BJ (cell line): ENCODE results near the gene KRTAP10-4. TPM values are rescaled to one million over a fixed set of nuclear protein-coding genes. Genes with fewer than 3 reads are reported as not detected.

ENCODE experiments used
- CTCF ChIA-PET: fragments of 350-600 bp; formaldehyde crosslinking; extraction: SDS; loops from one replicate; lab custom pipeline; 2021; ENCODE audit warnings: antibody characterized with exemption, inconsistent platforms; lab: Yijun Ruan, JAX
- POLR2A ChIA-PET: fragments of 300-600 bp; sonication (Branson Sonifier 250); formaldehyde crosslinking; extraction: SDS; loops from one replicate; lab custom pipeline; 2021; ENCODE audit warnings: antibody characterized with exemption; lab: Charles Lee
- DNase-seq: peaks from one replicate; pipeline ENCODE4 v3.0.0-alpha.2; 2011; ENCODE audit warnings: low read depth
- H3K27me3 ChIP-seq: 2 replicates; pipeline ENCODE4 v1.6.0; 2011; ENCODE audit warnings: low read length; ENCODE audit not compliant: control insufficient read depth, insufficient read depth
- H3K36me3 ChIP-seq: 2 replicates; pipeline ENCODE4 v1.5.1; 2011; ENCODE audit warnings: low read length; ENCODE audit not compliant: control insufficient read depth, insufficient read depth
- H3K4me3 ChIP-seq: 2 replicates; pipeline ENCODE4 v1.5.1; 2011; ENCODE audit warnings: low read depth, mild to moderate bottlenecking, control low read depth, low read length
- CTCF ChIP-seq: IDR thresholded peaks from 2 replicates; pipeline ENCODE4 v1.5.1; 2011; ENCODE audit warnings: low read depth, mild to moderate bottlenecking, control low read depth, inconsistent platforms, low read length, moderate library complexity; ENCODE audit not compliant: insufficient read depth
- polyA plus RNA-seq: library from polyadenylated mRNA; depleted of rRNA; stranded (reverse); fragments of >200 nt; gene quantifications from 2 replicates; pipeline ENCODE4 v1.2.3, GENCODE V29; 2011

Gene KRTAP10-4
- polyA plus RNA-seq, 1 experiment = not detected

DNA sequence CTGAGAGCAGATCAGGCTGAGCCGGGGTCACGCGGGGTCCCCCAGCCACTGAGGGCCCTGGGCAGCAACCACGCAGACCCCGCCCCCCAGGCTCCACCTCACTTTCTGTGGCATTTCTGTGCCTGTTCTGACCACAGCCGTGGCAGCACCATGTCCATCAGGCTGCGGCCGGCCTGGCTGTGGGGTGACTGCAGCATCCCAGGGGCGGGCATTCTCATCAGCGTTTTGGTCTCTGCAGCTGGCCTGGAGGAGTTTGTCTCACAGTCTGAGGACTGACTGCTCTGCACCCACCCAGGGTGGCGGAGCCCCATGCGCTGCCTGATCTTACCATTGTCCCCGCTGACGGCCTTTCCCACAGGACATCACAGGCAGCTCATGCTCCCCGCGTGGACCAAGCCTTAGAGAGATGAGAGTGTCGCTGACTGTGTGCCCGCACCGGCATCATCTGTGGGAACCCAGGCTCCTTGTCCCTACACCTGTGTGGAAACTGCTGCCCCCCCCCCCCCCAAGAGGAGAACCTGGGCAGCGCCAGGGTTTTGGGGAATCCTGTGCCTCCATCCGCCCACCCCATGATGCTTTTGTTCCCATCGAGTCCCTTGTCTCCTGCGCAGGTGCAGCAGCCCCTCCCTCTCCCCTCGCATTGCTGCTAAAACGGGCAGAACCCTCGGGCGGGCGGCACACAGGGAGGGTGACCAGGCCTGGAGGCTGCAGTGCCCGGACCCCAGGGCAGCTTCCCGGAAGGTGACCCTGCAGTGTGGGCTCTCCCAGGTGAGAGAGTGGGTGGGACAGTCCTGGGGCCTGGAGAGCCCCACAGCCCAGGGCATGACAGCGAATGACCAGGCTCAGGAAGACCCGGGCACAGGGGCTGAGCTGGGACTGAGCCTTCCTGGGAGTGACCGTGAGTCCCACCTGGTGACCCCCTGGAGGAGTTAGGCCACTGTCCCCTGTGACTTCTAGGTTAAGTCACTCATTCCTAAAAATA lies 35.3 kb upstream of the KRTAP10-4 start:
- POLR2A ChIA-PET = no interaction called here
- no peak for DNase-seq
- Histone ChIP-seq H3K4me3 (no peak overlapping the region), H3K36me3 (no peaks in the 10 kb centered on the region), H3K27me3 (no peaks in the 10 kb centered on the region)
- CTCF ChIA-PET = no interaction called here
- no peak for TF ChIP-seq CTCF

DNA sequence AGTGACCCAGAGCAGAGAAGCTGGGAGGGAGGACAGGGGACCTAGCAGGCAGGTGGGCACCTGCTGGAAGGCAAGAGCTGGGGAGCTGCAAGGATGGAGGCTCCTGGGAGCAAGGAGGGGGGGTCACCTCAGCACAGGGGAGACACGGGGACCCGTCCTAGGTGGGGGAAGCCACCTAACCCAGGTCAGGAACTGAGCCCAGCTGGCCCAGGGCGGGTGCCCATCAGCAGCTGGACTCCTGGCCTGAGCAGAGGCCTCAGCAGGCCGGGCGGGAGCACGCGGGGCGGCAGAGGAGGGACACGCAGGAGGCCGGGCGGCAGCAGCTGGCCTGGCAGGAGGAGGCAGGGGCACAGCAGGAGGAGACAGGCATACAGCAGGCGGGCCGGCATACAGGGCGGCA lies 34.5 kb upstream of the KRTAP10-4 start:
- Histone ChIP-seq H3K36me3 (no peaks in the 10 kb centered on the region), H3K27me3 (no peaks in the 10 kb centered on the region), H3K4me3 (no peak overlapping the region)
- POLR2A ChIA-PET = no interaction called here
- CTCF ChIA-PET = no interaction called here
- no peak for DNase-seq
- no peak for TF ChIP-seq CTCF

DNA sequence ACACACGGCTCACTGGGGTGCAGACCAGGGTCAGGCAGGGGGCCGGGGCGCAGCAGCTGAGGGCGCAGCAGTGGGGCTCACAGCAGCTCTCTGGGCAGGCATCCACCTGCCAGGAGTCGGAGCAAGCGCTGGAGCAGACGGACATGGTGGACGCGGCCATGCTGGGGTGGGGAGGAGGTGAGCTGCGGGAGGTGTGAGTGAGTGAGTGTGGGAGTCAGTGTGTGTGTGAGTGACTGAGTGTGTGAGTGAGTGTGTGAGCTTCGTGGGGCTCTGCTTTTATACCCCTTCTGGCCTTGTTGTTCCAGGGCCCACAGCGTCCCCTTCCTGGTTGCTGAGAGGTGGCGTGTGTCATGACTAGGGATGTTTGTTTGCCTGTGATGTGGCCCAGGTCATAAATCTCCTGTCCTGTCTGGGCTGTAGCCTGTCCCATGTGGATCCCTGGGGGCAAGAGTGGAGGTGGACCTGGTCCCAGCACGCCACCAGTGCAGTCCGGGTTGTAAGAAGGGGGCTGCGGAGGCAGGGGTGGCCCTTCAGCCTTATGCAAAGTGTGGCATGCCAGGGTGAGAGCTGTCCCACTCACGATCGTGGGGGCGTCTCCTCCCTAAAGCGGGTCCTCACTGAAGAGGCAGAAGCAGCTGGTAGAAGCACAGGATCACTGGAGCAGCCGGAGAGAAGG lies 33.4 kb upstream of the KRTAP10-4 start, which contains the start of gene KRTAP10-1:
TSS of gene KRTAP10-1 (minus strand) at position 205 of the 676 bp plus-strand sequence. CDS start at position 160, 45 bp downstream.
- H3K27me3 ChIP-seq = no peaks in the 10 kb centered on the region
- CTCF ChIA-PET = no interaction called here
- no peak for TF ChIP-seq CTCF
- DNase-seq = no peak
- no peak within 1 kb of the TSS for H3K4me3 ChIP-seq
- POLR2A ChIA-PET = no interaction called here
- no peaks in the 10 kb centered on the region for H3K36me3 ChIP-seq

GRCh38 chr21:44540741-44541288 lies 32.7 kb upstream of the KRTAP10-4 start:
- no peaks in the 10 kb centered on the region for H3K27me3 ChIP-seq
- no peaks in the 10 kb centered on the region for H3K36me3 ChIP-seq
- ChIA-PET CTCF (no interaction called here), POLR2A (no interaction called here)
- no peak for TF ChIP-seq CTCF
- no peak overlapping the region for H3K4me3 ChIP-seq
- DNase-seq = no peak

DNA sequence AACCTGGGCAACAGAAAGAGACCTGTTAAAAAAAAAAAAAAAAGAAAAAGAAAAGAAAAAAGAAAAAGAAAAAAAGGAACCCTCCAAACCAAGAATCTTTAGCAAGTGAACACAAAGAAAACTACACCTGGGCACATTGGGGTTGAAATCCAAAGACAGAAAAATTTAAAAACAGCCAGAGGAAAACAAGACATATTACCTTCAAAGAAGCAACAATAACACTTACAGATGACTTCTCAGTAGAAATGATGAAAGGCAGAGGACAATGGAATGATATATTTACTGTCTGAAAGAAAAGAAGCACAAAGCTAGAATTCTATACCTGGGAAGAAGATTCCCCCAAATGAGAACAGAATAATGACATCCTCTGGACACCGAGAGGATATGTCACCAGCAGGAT lies 30.8 kb upstream of the KRTAP10-4 start:
- DNase-seq = no peak
- Histone ChIP-seq H3K4me3 (no peak overlapping the region), H3K27me3 (no peaks in the 10 kb centered on the region), H3K36me3 (no peaks in the 10 kb centered on the region)
- CTCF ChIA-PET = no interaction called here
- no peak for TF ChIP-seq CTCF
- POLR2A ChIA-PET = no interaction called here
